Neural cell (in vitro differentiated cells): ENCODE data around the gene MAP3K14. TPM values are rescaled to one million over a fixed set of nuclear protein-coding genes. Genes with fewer than 3 reads are reported as not detected.

Experiments
- H2AFZ ChIP-seq: fragments of 200-600, 300-800 bp; sonication (generic), shearing (Covaris generic); 2 replicates; pipeline ENCODE4 v1.6.0; 2014; ENCODE audit warnings: low read depth, mild to moderate bottlenecking, antibody characterized with exemption, low read length, moderate library complexity
- H3F3A ChIP-seq: fragments of 200-600 bp; shearing (Covaris generic); 2 replicates; pipeline ENCODE4 v1.6.1; 2016; ENCODE audit warnings: mild to moderate bottlenecking, moderate library complexity, mixed read lengths, antibody characterized with exemption, low read length; ENCODE audit not compliant: insufficient read depth, poor library complexity, severe bottlenecking
- H3K27ac ChIP-seq: fragments of 200-600, 300-800 bp; sonication (generic), shearing (Covaris generic); 2 replicates; pipeline ENCODE4 v1.5.1; 2014; ENCODE audit warnings: mild to moderate bottlenecking, low read length, moderate library complexity
- H3K27me3 ChIP-seq: fragments of 300-800, 200-600 bp; sonication (generic), shearing (Covaris generic); 2 replicates; pipeline ENCODE4 v1.6.0; 2014; ENCODE audit warnings: mild to moderate bottlenecking, low read depth, low read length, moderate library complexity; ENCODE audit not compliant: insufficient read depth
- H3K36me3 ChIP-seq: fragments of 300-800, 200-600 bp; sonication (generic), shearing (Covaris generic); 2 replicates; pipeline ENCODE4 v1.5.1; 2014; ENCODE audit warnings: mild to moderate bottlenecking, antibody characterized with exemption, low read length, moderate library complexity; ENCODE audit not compliant: insufficient read depth
- H3K4me2 ChIP-seq: fragments of 300-800, 200-600 bp; sonication (generic), shearing (Covaris generic); 2 replicates; pipeline ENCODE4 v1.6.0; 2014; ENCODE audit warnings: mild to moderate bottlenecking, low read length
- H3K4me3 ChIP-seq: fragments of 300-800, 200-600 bp; sonication (generic), shearing (Covaris generic); 2 replicates; pipeline ENCODE4 v1.5.1; 2014; ENCODE audit warnings: mild to moderate bottlenecking, low read length, moderate library complexity
- H3K79me2 ChIP-seq: fragments of 200-600 bp; shearing (Covaris generic); replicated peaks from 2 replicates; pipeline ENCODE4 v1.6.0; 2014; ENCODE audit warnings: mild to moderate bottlenecking, low read length, moderate library complexity; ENCODE audit not compliant: insufficient read depth
- H3K9ac ChIP-seq: fragments of 300-800, 200-600 bp; sonication (generic), shearing (Covaris generic); 2 replicates; pipeline ENCODE4 v1.6.1; 2016; ENCODE audit warnings: mild to moderate bottlenecking, low read length, mixed read lengths
- H3K9me2 ChIP-seq: fragments of 200-600 bp; shearing (Covaris generic); 2 replicates; pipeline ENCODE4 v1.6.1; 2016; ENCODE audit warnings: mild to moderate bottlenecking, low read length, mixed read lengths; ENCODE audit not compliant: insufficient read depth
- H3K9me3 ChIP-seq: fragments of 200-600, 300-800 bp; sonication (generic), shearing (Covaris generic); 2 replicates; pipeline ENCODE4 v1.6.1; 2016; ENCODE audit warnings: mild to moderate bottlenecking, mixed run types, low read length, moderate library complexity, mixed read lengths
- H4K20me1 ChIP-seq: fragments of 200-600 bp; shearing (Covaris generic); 2 replicates; pipeline ENCODE4 v1.6.1; 2016; ENCODE audit warnings: mild to moderate bottlenecking, mixed run types; ENCODE audit not compliant: insufficient read depth
- CTCF ChIP-seq: fragments of 450-650 bp; IDR thresholded peaks from 2 replicates; pipeline ENCODE4 v1.5.1; 2014; ENCODE audit warnings: antibody characterized with exemption, mild to moderate bottlenecking, moderate library complexity; ENCODE audit not compliant: poor library complexity, severe bottlenecking
- EP300 ChIP-seq: fragments of 450-650 bp; conservative IDR thresholded peaks from 2 replicates; pipeline ENCODE4 v1.6.1; 2014; ENCODE audit warnings: antibody characterized with exemption, mild to moderate bottlenecking, moderate library complexity; ENCODE audit not compliant: poor library complexity, severe bottlenecking
- EZH2 ChIP-seq: fragments of 200-600, 300-800 bp; shearing (Covaris generic), sonication (generic); IDR thresholded peaks from 2 replicates; pipeline ENCODE4 v1.6.1; 2014; ENCODE audit warnings: antibody characterized with exemption, low read length, borderline replicate concordance, mild to moderate bottlenecking; ENCODE audit not compliant: insufficient read depth, poor library complexity, severe bottlenecking
- MXI1 ChIP-seq: fragments of 450-650 bp; conservative IDR thresholded peaks from 2 replicates; pipeline ENCODE4 v1.6.1; 2014; ENCODE audit warnings: antibody characterized with exemption, mild to moderate bottlenecking; ENCODE audit not compliant: poor library complexity, severe bottlenecking
- POLR2AphosphoS5 ChIP-seq: IDR thresholded peaks from 2 replicates; pipeline ENCODE4 v1.6.1; 2012
- RAD21 ChIP-seq: fragments of 450-650 bp; conservative IDR thresholded peaks from 2 replicates; pipeline ENCODE4 v1.6.1; 2014; ENCODE audit warnings: antibody characterized with exemption, mild to moderate bottlenecking, moderate library complexity
- REST ChIP-seq: IDR thresholded peaks from 2 replicates; pipeline ENCODE4 v1.6.1; 2012; ENCODE audit warnings: borderline replicate concordance
- SMC3 ChIP-seq: fragments of 450-650 bp; conservative IDR thresholded peaks from 2 replicates; pipeline ENCODE4 v1.6.1; 2014; ENCODE audit warnings: antibody characterized with exemption, mild to moderate bottlenecking, moderate library complexity; ENCODE audit not compliant: poor library complexity
- TAF1 ChIP-seq: IDR thresholded peaks from 2 replicates; pipeline ENCODE4 v1.6.1; 2012; ENCODE audit warnings: low read depth
- polyA plus RNA-seq: library from polyadenylated mRNA; depleted of rRNA; stranded (reverse); fragments of >200 nt; gene quantifications from 2 replicates; pipeline ENCODE4 v1.2.3, GENCODE V29; 2014

Gene MAP3K14
- polyA plus RNA-seq, 1 donor from 2014 or later = 6.7 TPM

GRCh38 chr17:45309400-45309799, 7.4 kb downstream of the MAP3K14 start:
- H4K20me1 ChIP-seq = no peaks in the 10 kb centered on the region
- no peaks in the 10 kb centered on the region for H3K9me2 ChIP-seq
- H3K4me2 ChIP-seq = no peak overlapping the region
- H3K9ac ChIP-seq = no peak overlapping the region
- H3K9me3 ChIP-seq = no peaks in the 10 kb centered on the region
- H3K27me3 ChIP-seq = no peaks in the 10 kb centered on the region
- H3K79me2 ChIP-seq = peaks cover 14% of the 10 kb centered on the region
- no peak overlapping the region for H3K4me3 ChIP-seq
- no peak for TF ChIP-seq SMC3
- no peak for TF ChIP-seq TAF1
- no peak for TF ChIP-seq REST
- no peak for TF ChIP-seq CTCF
- no peak for TF ChIP-seq POLR2AphosphoS5
- TF ChIP-seq EZH2 = no peak
- no peak for TF ChIP-seq MXI1
- TF ChIP-seq RAD21 = no peak
- no peak for TF ChIP-seq EP300
- no peak overlapping the region for H3K27ac ChIP-seq
- no peak overlapping the region for H2AFZ ChIP-seq
- no peaks in the 10 kb centered on the region for H3K36me3 ChIP-seq
- no peaks in the 10 kb centered on the region for H3F3A ChIP-seq

GRCh38 chr17:45308840-45309239, 8.0 kb downstream of the MAP3K14 start:
- no peaks in the 10 kb centered on the region for H3F3A ChIP-seq
- H3K79me2 ChIP-seq = peaks cover 9% of the 10 kb centered on the region
- H3K27me3 ChIP-seq = no peaks in the 10 kb centered on the region
- no peaks in the 10 kb centered on the region for H3K9me3 ChIP-seq
- H3K36me3 ChIP-seq = no peaks in the 10 kb centered on the region
- H3K9ac ChIP-seq = no peak overlapping the region
- H4K20me1 ChIP-seq = no peaks in the 10 kb centered on the region
- no peaks in the 10 kb centered on the region for H3K9me2 ChIP-seq
- no peak for TF ChIP-seq EZH2
- no peak for TF ChIP-seq TAF1
- no peak for TF ChIP-seq SMC3
- TF ChIP-seq POLR2AphosphoS5 = no peak
- TF ChIP-seq REST = no peak
- TF ChIP-seq CTCF = no peak
- no peak for TF ChIP-seq RAD21
- no peak for TF ChIP-seq MXI1
- TF ChIP-seq EP300 = no peak
- H3K27ac ChIP-seq = no peak overlapping the region
- H2AFZ ChIP-seq = no peak overlapping the region
- H3K4me3 ChIP-seq = no peak overlapping the region
- no peak overlapping the region for H3K4me2 ChIP-seq
